BLaER1 (cell line): ENCODE data around the gene EYS.

Source experiments
- H3K27ac ChIP-seq: shearing (Covaris generic); formaldehyde crosslinking; 2 replicates; pipeline ENCODE4 v1.8.1; 2022
- H3K27me3 ChIP-seq: shearing (Covaris generic); formaldehyde crosslinking; 2 replicates; pipeline ENCODE4 v1.8.1; 2022
- H3K36me3 ChIP-seq: shearing (Covaris generic); formaldehyde crosslinking; 2 replicates; pipeline ENCODE4 v1.8.1; 2022
- H3K4me1 ChIP-seq: shearing (Covaris generic); formaldehyde crosslinking; 2 replicates; pipeline ENCODE4 v1.8.1; 2022
- H3K4me2 ChIP-seq: shearing (Covaris generic); formaldehyde crosslinking; 2 replicates; pipeline ENCODE4 v1.8.1; 2022
- H3K4me3 ChIP-seq: shearing (Covaris generic); formaldehyde crosslinking; 2 replicates; pipeline ENCODE4 v1.8.1; 2022
- H3K9ac ChIP-seq: shearing (Covaris generic); formaldehyde crosslinking; 2 replicates; pipeline ENCODE4 v1.8.1; 2022
- H3K9me3 ChIP-seq: shearing (Covaris generic); formaldehyde crosslinking; 2 replicates; pipeline ENCODE4 v1.8.1; 2022
- H4K20me1 ChIP-seq: shearing (Covaris generic); formaldehyde crosslinking; 2 replicates; pipeline ENCODE4 v1.8.1; 2022
- Cebpa-rat ChIP-seq: shearing (Covaris generic); IDR thresholded peaks from 2 replicates; pipeline ENCODE4 v1.8.1; 2022

Gene EYS

GRCh38 chr6:64155063-64155462, 1552.0 kb downstream of the EYS start:
- H3K4me3 ChIP-seq: no peak overlapping the region
- H3K4me1 ChIP-seq: no peaks in the 10 kb centered on the region
- no peaks in the 10 kb centered on the region for H3K9me3 ChIP-seq
- no peaks in the 10 kb centered on the region for H3K27me3 ChIP-seq
- no peak overlapping the region for H3K27ac ChIP-seq
- no peak overlapping the region for H3K9ac ChIP-seq
- H3K4me2 ChIP-seq: no peak overlapping the region
- H4K20me1 ChIP-seq: no peaks in the 10 kb centered on the region
- no peak for TF ChIP-seq Cebpa-rat
- H3K36me3 ChIP-seq: no peaks in the 10 kb centered on the region

DNA sequence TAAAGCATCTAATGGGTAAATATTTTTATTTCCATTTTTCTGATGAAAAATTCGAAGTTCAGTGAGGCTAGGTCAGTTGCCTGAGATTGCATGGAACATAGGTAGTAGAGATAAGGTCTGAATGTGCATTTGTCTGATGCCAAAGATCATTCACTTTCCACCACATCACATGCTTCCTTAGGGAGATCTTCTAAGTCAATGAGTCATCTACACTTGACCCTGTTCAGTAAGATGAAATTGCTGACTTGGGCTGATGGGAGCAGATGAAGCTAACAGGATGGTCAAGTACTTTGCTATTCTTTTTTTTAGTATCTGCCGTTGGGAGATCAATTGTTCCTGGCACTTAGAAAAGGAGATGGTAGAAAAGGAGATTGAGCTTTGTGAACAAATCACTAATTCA, 1560.2 kb downstream of the EYS start:
- H3K27ac ChIP-seq: no peak overlapping the region
- TF ChIP-seq Cebpa-rat: no peak
- no peaks in the 10 kb centered on the region for H3K4me1 ChIP-seq
- no peaks in the 10 kb centered on the region for H3K36me3 ChIP-seq
- H3K4me2 ChIP-seq: no peak overlapping the region
- H3K9ac ChIP-seq: no peak overlapping the region
- no peak overlapping the region for H3K4me3 ChIP-seq
- no peaks in the 10 kb centered on the region for H4K20me1 ChIP-seq
- no peaks in the 10 kb centered on the region for H3K27me3 ChIP-seq
- H3K9me3 ChIP-seq: no peaks in the 10 kb centered on the region

- H3K27ac ChIP-seq: no peak overlapping the region
- no peaks in the 10 kb centered on the region for H3K36me3 ChIP-seq
- H3K27me3 ChIP-seq: no peaks in the 10 kb centered on the region
- no peaks in the 10 kb centered on the region for H4K20me1 ChIP-seq
- no peak overlapping the region for H3K4me3 ChIP-seq
- no peaks in the 10 kb centered on the region for H3K9me3 ChIP-seq
- no peak overlapping the region for H3K9ac ChIP-seq
- H3K4me1 ChIP-seq: no peaks in the 10 kb centered on the region
- TF ChIP-seq Cebpa-rat: no peak
- H3K4me2 ChIP-seq: no peak overlapping the region
Observed at GRCh38 chr6:64146094-64146493, 1560.9 kb downstream of the EYS start.

- Histone ChIP-seq H3K36me3 (no peaks in the 10 kb centered on the region), H3K4me2 (no peak overlapping the region)
- no peak for TF ChIP-seq Cebpa-rat
Observed at GRCh38 chr6:64145658-64146057, 1561.4 kb downstream of the EYS start.

GRCh38 chr6:64143101-64143500, 1563.9 kb downstream of the EYS start:
- Histone ChIP-seq H3K27ac (no peak overlapping the region), H3K4me1 (no peaks in the 10 kb centered on the region), H3K9ac (no peak overlapping the region), H3K4me2 (no peak overlapping the region), H3K36me3 (no peaks in the 10 kb centered on the region), H3K27me3 (no peaks in the 10 kb centered on the region), H3K4me3 (no peak overlapping the region), H4K20me1 (no peaks in the 10 kb centered on the region), H3K9me3 (no peaks in the 10 kb centered on the region)
- no peak for TF ChIP-seq Cebpa-rat

More at GRCh38 chr6:64145658-64146057, 1561.4 kb downstream of the EYS start:
- Histone ChIP-seq H3K9me3 (no peaks in the 10 kb centered on the region), H3K4me1 (no peaks in the 10 kb centered on the region), H3K9ac (no peak overlapping the region), H3K4me3 (no peak overlapping the region), H3K27me3 (no peaks in the 10 kb centered on the region), H3K27ac (no peak overlapping the region), H4K20me1 (no peaks in the 10 kb centered on the region)

GRCh38 chr6:64141680-64142079, 1565.3 kb downstream of the EYS start:
- no peak for TF ChIP-seq Cebpa-rat
- H3K4me2 ChIP-seq: no peak overlapping the region
- no peaks in the 10 kb centered on the region for H3K36me3 ChIP-seq
- H3K4me3 ChIP-seq: no peak overlapping the region
- H3K9ac ChIP-seq: no peak overlapping the region
- no peak overlapping the region for H3K27ac ChIP-seq
- no peaks in the 10 kb centered on the region for H3K27me3 ChIP-seq
- no peaks in the 10 kb centered on the region for H3K4me1 ChIP-seq
- no peaks in the 10 kb centered on the region for H3K9me3 ChIP-seq
- no peaks in the 10 kb centered on the region for H4K20me1 ChIP-seq

GRCh38 chr6:64128301-64129024, 1578.6 kb downstream of the EYS start:
- H3K4me1 ChIP-seq: no peaks in the 10 kb centered on the region

DNA sequence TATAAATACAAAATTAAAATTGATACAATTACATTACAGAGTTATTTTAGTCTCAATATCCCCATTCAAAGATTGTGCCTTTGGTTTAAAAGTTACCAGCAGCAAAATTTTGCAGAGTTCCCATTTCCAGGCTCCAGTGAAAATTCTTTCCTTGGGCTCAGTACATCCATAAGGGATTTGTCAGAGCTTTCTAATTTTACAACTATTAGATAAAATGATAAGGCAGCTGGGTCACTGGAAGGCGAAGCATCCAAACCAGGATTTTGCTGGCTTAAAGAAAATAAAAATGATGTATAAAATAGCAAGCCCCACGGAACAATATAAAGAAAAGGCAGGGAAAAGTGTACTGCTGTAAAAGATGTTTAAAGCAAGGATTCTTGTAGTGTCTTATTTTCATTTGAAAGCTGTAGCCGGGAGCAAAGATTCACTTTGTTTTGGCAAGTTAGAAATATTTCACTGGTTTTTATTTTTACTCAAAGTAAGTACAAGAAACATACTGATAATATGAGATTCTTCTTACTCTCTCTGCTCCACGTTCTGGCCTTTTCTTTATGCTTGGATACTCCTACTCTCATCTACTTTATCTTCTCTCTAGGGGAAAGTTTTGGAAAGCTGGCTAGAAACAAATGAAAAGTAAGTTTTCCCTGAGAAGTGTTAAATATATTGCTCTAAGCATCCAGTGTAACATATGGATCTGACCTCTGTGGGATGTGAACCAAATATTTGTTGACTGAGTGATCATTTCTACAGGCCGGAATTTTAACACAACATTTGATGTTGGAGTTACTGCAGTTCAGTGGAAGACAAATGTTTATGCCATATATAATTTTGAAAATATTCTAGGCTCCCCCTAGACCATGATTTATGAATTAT, 1583.0 kb downstream of the EYS start:
- no peaks in the 10 kb centered on the region for H4K20me1 ChIP-seq
- H3K4me3 ChIP-seq: no peak overlapping the region
- H3K36me3 ChIP-seq: no peaks in the 10 kb centered on the region
- no peaks in the 10 kb centered on the region for H3K4me1 ChIP-seq
- no peak for TF ChIP-seq Cebpa-rat
- H3K27me3 ChIP-seq: no peaks in the 10 kb centered on the region
- H3K4me2 ChIP-seq: no peak overlapping the region
- no peak overlapping the region for H3K9ac ChIP-seq
- no peak overlapping the region for H3K27ac ChIP-seq
- no peaks in the 10 kb centered on the region for H3K9me3 ChIP-seq

More at GRCh38 chr6:64128301-64129024, 1578.6 kb downstream of the EYS start:
- H3K27ac ChIP-seq: no peak overlapping the region
- H3K9me3 ChIP-seq: no peaks in the 10 kb centered on the region
- H3K27me3 ChIP-seq: no peaks in the 10 kb centered on the region
- H3K4me2 ChIP-seq: no peak overlapping the region
- no peak overlapping the region for H3K4me3 ChIP-seq
- no peaks in the 10 kb centered on the region for H4K20me1 ChIP-seq
- H3K9ac ChIP-seq: no peak overlapping the region
- H3K36me3 ChIP-seq: no peaks in the 10 kb centered on the region
- no peak for TF ChIP-seq Cebpa-rat

DNA sequence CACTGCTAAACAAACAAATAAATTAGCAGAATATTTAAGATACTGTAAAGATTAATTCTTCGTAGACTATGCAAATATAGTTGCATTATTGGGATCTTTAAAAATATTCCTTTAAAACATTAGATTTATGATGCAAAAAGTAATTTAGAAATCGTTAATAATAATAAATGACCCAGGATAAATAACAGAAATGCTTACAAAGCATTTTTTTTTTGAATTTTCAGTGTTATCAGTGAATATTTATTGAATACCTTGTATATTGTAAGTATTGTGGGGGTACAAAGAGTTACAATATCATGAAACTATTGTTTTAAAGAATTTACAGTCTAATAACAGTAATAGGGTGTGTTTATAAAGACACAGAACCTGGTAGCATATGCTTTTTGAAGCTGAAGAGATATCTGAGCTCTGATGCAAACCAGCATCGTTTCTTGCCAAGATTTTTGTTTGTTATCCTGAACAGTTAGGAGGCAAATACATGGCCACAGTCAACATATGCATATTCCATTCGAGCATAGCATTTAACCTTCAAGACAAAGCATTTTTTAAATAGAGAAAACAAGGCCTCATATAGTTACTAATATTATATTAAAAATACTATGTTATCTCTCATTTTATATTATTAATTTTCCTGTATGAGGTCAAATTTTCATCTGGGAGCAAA, 1584.2 kb downstream of the EYS start:
- H3K36me3 ChIP-seq: no peaks in the 10 kb centered on the region
- H3K4me1 ChIP-seq: no peaks in the 10 kb centered on the region
- no peaks in the 10 kb centered on the region for H3K27me3 ChIP-seq
- H3K27ac ChIP-seq: no peak overlapping the region
- no peaks in the 10 kb centered on the region for H4K20me1 ChIP-seq
- no peaks in the 10 kb centered on the region; the same call in 1 of the 2 replicates for H3K9me3 ChIP-seq
- no peak for TF ChIP-seq Cebpa-rat
- no peak overlapping the region for H3K4me3 ChIP-seq
- no peak overlapping the region for H3K4me2 ChIP-seq
- no peak overlapping the region for H3K9ac ChIP-seq
